ENCODE results near the gene BORCS5. TPM values are rescaled to one million over a fixed set of nuclear protein-coding genes. Genes with fewer than 3 reads are reported as not detected.

Gene BORCS5
- total and polyA plus RNA-seq, 4 donors: 7.2 to 22.8 (median 13.2) TPM

GRCh38 chr12:12378616-12379015 lies 21.7 kb downstream of the BORCS5 start:
- Histone ChIP-seq H3K27me3 (ENCODE audit: control insufficient read depth in 1 of 2, insufficient read depth in 2 of 2, low read length in 1 of 2) (no peaks in the 10 kb centered on the region), H3K36me3 (ENCODE audit: control insufficient read depth in 1 of 2, insufficient read depth in 2 of 2, low read length in 1 of 2) (no peaks in the 10 kb centered on the region), H3K4me1 (ENCODE audit: control insufficient read depth in 1 of 2, insufficient read depth in 2 of 2, low read length in 2 of 2) (peaks cover 0 to 1% of the 10 kb centered on the region in 2 donors), H3K9me3 (ENCODE audit: control insufficient read depth, low read length) (no peaks in the 10 kb centered on the region), H3K4me3 (ENCODE audit: low read length in 2 of 2) (no peak overlapping the region), H3K27ac (ENCODE audit: low read depth in 1 of 2, low read length in 2 of 2) (no peak overlapping the region)
- ATAC-seq (ENCODE audit: low FRiP score) (no peak), DNase-seq (no peak)
- WGBS, 2 donors: 93 to 97% methylated on average over 2 of the region's 2 CpGs
- intact Hi-C loops (cut with DNase I): loop anchor here (2.0 to 5.0 kb wide), 4 partner anchors 186 to 329 kb away; no protein-coding TSS in a partner anchor

- Histone ChIP-seq H3K4me1 (ENCODE audit: control insufficient read depth in 1 of 2, insufficient read depth in 2 of 2, low read length in 2 of 2) (peaks cover 0 to 1% of the 10 kb centered on the region in 2 donors), H3K36me3 (ENCODE audit: control insufficient read depth in 1 of 2, insufficient read depth in 2 of 2, low read length in 1 of 2) (no peaks in the 10 kb centered on the region), H3K27me3 (ENCODE audit: control insufficient read depth in 1 of 2, insufficient read depth in 2 of 2, low read length in 1 of 2) (no peaks in the 10 kb centered on the region), H3K9me3 (ENCODE audit: control insufficient read depth, low read length) (no peaks in the 10 kb centered on the region), H3K27ac (ENCODE audit: low read depth in 1 of 2, low read length in 2 of 2) (peak overlapping the region in 1 of 2 donors; percentile 59), H3K4me3 (ENCODE audit: low read length in 2 of 2) (no peak overlapping the region)
- intact Hi-C loops (cut with DNase I): loop anchor here (2.0 to 5.0 kb wide), 4 partner anchors 185 to 327 kb away; no protein-coding TSS in a partner anchor
- 14 to 18% methylated on average over 4 of the region's 4 CpGs for WGBS, 2 donors
- DNase-seq (no peak), ATAC-seq (ENCODE audit: low FRiP score) (peak; percentile 38)
Observed at GRCh38 chr12:12379831-12380730, 23.2 kb downstream of the BORCS5 start.

GRCh38 chr12:12380949-12381593 lies 24.2 kb downstream of the BORCS5 start:
- intact Hi-C loops (cut with DNase I): no loop called here
- 90% methylated on average over 6 of the region's 6 CpGs for WGBS, 2 donors
- no peak overlapping the region for H3K4me3 ChIP-seq (ENCODE audit: low read length in 2 of 2)

GRCh38 chr12:12381982-12382381 lies 25.1 kb downstream of the BORCS5 start:
- Histone ChIP-seq H3K9me3 (ENCODE audit: control insufficient read depth, low read length) (no peaks in the 10 kb centered on the region), H3K27ac (ENCODE audit: low read depth in 1 of 2, low read length in 2 of 2) (no peak overlapping the region), H3K4me1 (ENCODE audit: control insufficient read depth in 1 of 2, insufficient read depth in 2 of 2, low read length in 2 of 2) (peaks cover 0 to 1% of the 10 kb centered on the region in 2 donors), H3K36me3 (ENCODE audit: control insufficient read depth in 1 of 2, insufficient read depth in 2 of 2, low read length in 1 of 2) (no peaks in the 10 kb centered on the region), H3K27me3 (ENCODE audit: control insufficient read depth in 1 of 2, insufficient read depth in 2 of 2, low read length in 1 of 2) (no peaks in the 10 kb centered on the region), H3K4me3 (ENCODE audit: low read length in 2 of 2) (no peak overlapping the region)
- ATAC-seq (ENCODE audit: low FRiP score) (no peak), DNase-seq (no peak)
- 94 to 96% methylated on average over 3 of the region's 3 CpGs for WGBS, 2 donors
- intact Hi-C loops (cut with DNase I): no loop called here

More at GRCh38 chr12:12380949-12381593, 24.2 kb downstream of the BORCS5 start:
- DNase-seq: no peak
- no peak for ATAC-seq (ENCODE audit: low FRiP score)
- no peaks in the 10 kb centered on the region for H3K36me3 ChIP-seq (ENCODE audit: control insufficient read depth in 1 of 2, insufficient read depth in 2 of 2, low read length in 1 of 2)
- H3K9me3 ChIP-seq (ENCODE audit: control insufficient read depth, low read length): no peaks in the 10 kb centered on the region
- H3K27ac ChIP-seq (ENCODE audit: low read depth in 1 of 2, low read length in 2 of 2): no peak overlapping the region
- no peaks in the 10 kb centered on the region for H3K27me3 ChIP-seq (ENCODE audit: control insufficient read depth in 1 of 2, insufficient read depth in 2 of 2, low read length in 1 of 2)
- H3K4me1 ChIP-seq (ENCODE audit: control insufficient read depth in 1 of 2, insufficient read depth in 2 of 2, low read length in 2 of 2): peaks cover 0 to 1% of the 10 kb centered on the region in 2 donors

GRCh38 chr12:12384571-12385340 lies 27.9 kb downstream of the BORCS5 start:
- intact Hi-C loops (cut with DNase I): no loop called here
- DNase-seq (no peak), ATAC-seq (ENCODE audit: low FRiP score) (no peak)
- no peak overlapping the region for H3K27ac ChIP-seq (ENCODE audit: low read depth in 1 of 2, low read length in 2 of 2)
- H3K4me3 ChIP-seq (ENCODE audit: low read length in 2 of 2): no peak overlapping the region
- no peaks in the 10 kb centered on the region for H3K36me3 ChIP-seq (ENCODE audit: control insufficient read depth in 1 of 2, insufficient read depth in 2 of 2, low read length in 1 of 2)
- H3K27me3 ChIP-seq (ENCODE audit: control insufficient read depth in 1 of 2, insufficient read depth in 2 of 2, low read length in 1 of 2): no peaks in the 10 kb centered on the region
- WGBS, 2 donors: 74 to 81% methylated on average over 7 of the region's 7 CpGs
- H3K4me1 ChIP-seq (ENCODE audit: control insufficient read depth in 1 of 2, insufficient read depth in 2 of 2, low read length in 2 of 2): peaks cover 6 to 8% of the 10 kb centered on the region in 2 donors
- H3K9me3 ChIP-seq (ENCODE audit: control insufficient read depth, low read length): no peaks in the 10 kb centered on the region

- Histone ChIP-seq H3K36me3 (ENCODE audit: control insufficient read depth in 1 of 2, insufficient read depth in 2 of 2, low read length in 1 of 2) (no peaks in the 10 kb centered on the region), H3K4me1 (ENCODE audit: control insufficient read depth in 1 of 2, insufficient read depth in 2 of 2, low read length in 2 of 2) (peaks cover 6% of the 10 kb centered on the region in 2 donors), H3K27ac (ENCODE audit: low read depth in 1 of 2, low read length in 2 of 2) (no peak overlapping the region), H3K4me3 (ENCODE audit: low read length in 2 of 2) (no peak overlapping the region), H3K9me3 (ENCODE audit: control insufficient read depth, low read length) (no peaks in the 10 kb centered on the region), H3K27me3 (ENCODE audit: control insufficient read depth in 1 of 2, insufficient read depth in 2 of 2, low read length in 1 of 2) (no peaks in the 10 kb centered on the region)
- DNase-seq (no peak), ATAC-seq (ENCODE audit: low FRiP score) (no peak)
- intact Hi-C loops (cut with DNase I): no loop called here
- 60% methylated on average over 3 of the region's 3 CpGs for WGBS, 2 donors
Observed at GRCh38 chr12:12387501-12387900, 30.6 kb downstream of the BORCS5 start.

- no peaks in the 10 kb centered on the region for H3K27me3 ChIP-seq (ENCODE audit: control insufficient read depth in 1 of 2, insufficient read depth in 2 of 2, low read length in 1 of 2)
- H3K27ac ChIP-seq (ENCODE audit: low read depth in 1 of 2, low read length in 2 of 2): no peak overlapping the region
- peaks cover 5 to 14% of the 10 kb centered on the region in 2 donors for H3K4me1 ChIP-seq (ENCODE audit: control insufficient read depth in 1 of 2, insufficient read depth in 2 of 2, low read length in 2 of 2)
- H3K9me3 ChIP-seq (ENCODE audit: control insufficient read depth, low read length): no peaks in the 10 kb centered on the region
- no peak overlapping the region for H3K4me3 ChIP-seq (ENCODE audit: low read length in 2 of 2)
- no peak for ATAC-seq (ENCODE audit: low FRiP score)
- no peaks in the 10 kb centered on the region for H3K36me3 ChIP-seq (ENCODE audit: control insufficient read depth in 1 of 2, insufficient read depth in 2 of 2, low read length in 1 of 2)
- WGBS, 2 donors: 37 to 41% methylated on average over 2 of the region's 2 CpGs
- DNase-seq: no peak
- intact Hi-C loops (cut with DNase I): no loop called here
Observed at GRCh38 chr12:12392413-12392812, 35.5 kb downstream of the BORCS5 start.

- H3K27ac ChIP-seq (ENCODE audit: low read depth in 1 of 2, low read length in 2 of 2): no peak overlapping the region
- peaks cover 3 to 11% of the 10 kb centered on the region in 2 donors for H3K4me1 ChIP-seq (ENCODE audit: control insufficient read depth in 1 of 2, insufficient read depth in 2 of 2, low read length in 2 of 2)
- no peaks in the 10 kb centered on the region for H3K9me3 ChIP-seq (ENCODE audit: control insufficient read depth, low read length)
- DNase-seq: no peak
- no peaks in the 10 kb centered on the region for H3K27me3 ChIP-seq (ENCODE audit: control insufficient read depth in 1 of 2, insufficient read depth in 2 of 2, low read length in 1 of 2)
- H3K36me3 ChIP-seq (ENCODE audit: control insufficient read depth in 1 of 2, insufficient read depth in 2 of 2, low read length in 1 of 2): no peaks in the 10 kb centered on the region
- ATAC-seq (ENCODE audit: low FRiP score): no peak
- no peak overlapping the region for H3K4me3 ChIP-seq (ENCODE audit: low read length in 2 of 2)
- intact Hi-C loops (cut with DNase I): no loop called here
- WGBS, 2 donors: 95 to 97% methylated on average over 2 of the region's 2 CpGs
Observed at GRCh38 chr12:12393171-12393570, 36.3 kb downstream of the BORCS5 start.
